ENCODE data around the gene CDCP2.

GRCh38 chr1:54112705-54113368, 40.0 kb downstream of the CDCP2 start:
- TF ChIP-seq CTCF (IDR thresholded peaks at IDR 0.05) (no peak), POLR2A (IDR thresholded peaks at IDR 0.05) (no peak)
